GM12878 (cell line): Measurements from ENCODE around the gene EPB41L2. TPM values are rescaled to one million over a fixed set of nuclear protein-coding genes. Genes with fewer than 3 reads are reported as not detected.
"Not testable (repeated sequence)": the region's sequence is repeated elsewhere in the genome, so short reads cannot be mapped to it uniquely, and the experiment has no call there.

ENCODE experiments used
- ATAC-seq: fragments of 200-7000 bp; cut with Tn5 transposase; 3 replicates; pipeline ENCODE4 v1.9.1; 2020; ENCODE audit warnings: mild to moderate bottlenecking, moderate library complexity
- BruUV-seq: library from RNA; stranded (reverse); fragments of 400-500 nt; replicated peaks from 2 replicates; lab custom pipeline; 2021; lab: Mats Ljungman, UMichigan
- CTCF ChIA-PET: fragments of 300-600 bp; sonication (Branson Sonifier 250); formaldehyde crosslinking; extraction: SDS; loops from one replicate; lab custom pipeline; 2021; ENCODE audit warnings: inconsistent platforms; lab: Yijun Ruan, JAX
- POLR2A ChIA-PET: fragments of 350-600 bp; formaldehyde crosslinking; extraction: SDS; loops from one replicate; lab custom pipeline; 2021; ENCODE audit warnings: inconsistent platforms; lab: Charles Lee
- RAD21 ChIA-PET: fragments of 300-600 bp; sonication (Branson Sonifier 250); formaldehyde crosslinking; loops from one replicate; lab custom pipeline; 2023; ENCODE audit warnings: antibody characterized with exemption; ENCODE audit not compliant: unreplicated experiment; lab: Charles Lee
- SMC1A ChIA-PET: fragments of 300-600 bp; sonication (Branson Sonifier 250); formaldehyde crosslinking; loops from one replicate; lab custom pipeline; 2023; ENCODE audit not compliant: unreplicated experiment, uncharacterized antibody; lab: Charles Lee
- DNase-seq: peaks from one replicate; pipeline ENCODE4 v3.0.0-alpha.2; 2011; ENCODE audit warnings: low read depth, low spot score
- FAIRE-seq: peaks from 3 replicates; lab custom pipeline; 2011; peaks lifted over from hg19 to GRCh38; lab: Jason Lieb, UNC
- H2AFZ ChIP-seq: 2 replicates; pipeline ENCODE4 v1.6.0; 2011; ENCODE audit warnings: low read depth, low read length, control low read depth; ENCODE audit not compliant: control insufficient read depth
- H3K27ac ChIP-seq: 2 replicates; pipeline ENCODE4 v1.5.1; 2011; ENCODE audit warnings: control low read depth; ENCODE audit not compliant: control insufficient read depth, insufficient read depth
- H3K27me3 ChIP-seq, 2 experiments: replicated peaks in 1 of 2; 2 replicates each; pipeline versions ENCODE4 v1.6.0 to v1.6.1; 2011; ENCODE audit warnings: low read length in 1 of 2; ENCODE audit not compliant: control insufficient read depth in 2 of 2, insufficient read depth in 2 of 2
- H3K36me3 ChIP-seq, 2 experiments: 2 replicates each; pipeline ENCODE4 v1.5.1; 2011; ENCODE audit warnings: low read length in 1 of 2; ENCODE audit not compliant: control insufficient read depth in 2 of 2, insufficient read depth in 2 of 2
- H3K4me1 ChIP-seq: 2 replicates; pipeline ENCODE4 v1.6.1; 2011; ENCODE audit warnings: mild to moderate bottlenecking, low read length, moderate library complexity, mixed read lengths; ENCODE audit not compliant: control insufficient read depth, insufficient read depth
- H3K4me2 ChIP-seq: 2 replicates; pipeline ENCODE4 v1.6.0; 2011; ENCODE audit warnings: control low read depth; ENCODE audit not compliant: control insufficient read depth, insufficient read depth
- H3K4me3 ChIP-seq: fragments of 200-600 bp; sonication (generic); 2 replicates; pipeline ENCODE4 v1.5.1; 2016
- H3K79me2 ChIP-seq: 2 replicates; pipeline ENCODE4 v1.6.0; 2011; ENCODE audit warnings: low read length; ENCODE audit not compliant: control insufficient read depth, insufficient read depth
- H3K9ac ChIP-seq: 2 replicates; pipeline ENCODE4 v1.8.0; 2011; ENCODE audit warnings: low read length, control low read depth, mixed read lengths; ENCODE audit not compliant: control insufficient read depth, insufficient read depth
- H3K9me3 ChIP-seq: replicated peaks from 3 replicates; pipeline ENCODE4 v1.5.1; 2011; ENCODE audit warnings: mild to moderate bottlenecking, low read length; ENCODE audit not compliant: control insufficient read depth, insufficient read depth
- H4K20me1 ChIP-seq: 2 replicates; pipeline ENCODE4 v1.6.0; 2011; ENCODE audit not compliant: control insufficient read depth, insufficient read depth
- BACH1 ChIP-seq: fragments of 450-650 bp; IDR thresholded peaks from 2 replicates; pipeline ENCODE4 v1.6.1; 2017; ENCODE audit warnings: mild to moderate bottlenecking, borderline replicate concordance
- CTCF ChIP-seq, 3 experiments: IDR thresholded peaks in 2 of 3; conservative IDR thresholded peaks in 1 of 3; 2 replicates each; pipeline ENCODE4 v1.5.1; 2011; ENCODE audit warnings: low read depth in 3 of 3, low read length in 3 of 3, mild to moderate bottlenecking in 3 of 3, control low read depth in 2 of 3, moderate library complexity in 2 of 3, inconsistent platforms in 1 of 3, mixed read lengths in 1 of 3; ENCODE audit not compliant: control insufficient read depth in 2 of 3, insufficient read depth in 1 of 3; ENCODE audit errors: extremely low read depth in 1 of 3
- RUNX3 ChIP-seq: IDR thresholded peaks from 2 replicates; pipeline ENCODE4 v1.6.1; 2012; ENCODE audit warnings: low read length, inconsistent platforms
- SPI1 ChIP-seq: IDR thresholded peaks from 2 replicates; pipeline ENCODE4 v1.6.1; 2011; ENCODE audit warnings: low read depth, mild to moderate bottlenecking, low read length, moderate library complexity, borderline replicate concordance; ENCODE audit not compliant: insufficient read depth
- WGBS: methylation state at CpG from one replicate; pipeline ENCODE4 v1.1.6; 2016; ENCODE audit warnings: low lambda C conversion rate; ENCODE audit not compliant: insufficient replicate concordance, insufficient coverage; ENCODE audit errors: missing lambda C conversion rate; 5-methylcytosine and 5-hydroxymethylcytosine counted together
- in situ Hi-C: fragments of 300-500 bp; cut with MboI; formaldehyde crosslinking; loops from 9 replicates; pipeline ENCODE4 v1.14.3; 2018; ENCODE audit warnings: mixed read lengths
- intact Hi-C: fragments of 100-400 bp; cut with micrococcal nuclease; formaldehyde crosslinking; loops from one replicate; pipeline ENCODE4 v1.14.2; 2022; ENCODE audit not compliant: unreplicated experiment
- polyA plus RNA-seq, 11 experiments: library from polyadenylated mRNA; depleted of rRNA in 4 of 11; unstranded in 6 of 11; stranded (reverse) in 5 of 11; fragments of >200 nt; fragmentation: Nextera tagmentation in 4 of 11; fragmentation: Illumina TruSeq in 1 of 11; extraction: Ambion mirVana in 4 of 11; extraction: Trizol in 1 of 11; gene quantifications; 1 replicate in 1 of 11; 2 replicates in 10 of 11; pipeline versions ENCODE4 v1.2.1 to v1.2.3, GENCODE V29; 2011 to 2016; ENCODE audit warnings: inconsistent platforms in 2 of 11, missing spikeins in 2 of 11, low read depth in 1 of 11
- total RNA-seq, 4 experiments: library from RNA; depleted of rRNA in 3 of 4; stranded (reverse); fragments of >200 nt in 3 of 4; fragmentation: Illumina TruSeq in 1 of 4; extraction: Trizol in 1 of 4; gene quantifications; 2 replicates each; pipeline versions ENCODE4 v1.2.1 to v1.2.3, GENCODE V29; 2013 to 2021

The EPB41L2 gene
- total and polyA plus RNA-seq, 10 of the 15 experiments (the other 5 are each of a cell fraction or from before 2014, with no cell fraction given): 7.4 to 41.6 (median 19.0) TPM

GRCh38 chr6:131090339-131090738, 27.3 kb upstream of the EPB41L2 start:
- CTCF ChIA-PET, ATAC-seq, FAIRE-seq, H3K27me3 ChIP-seq, POLR2A ChIA-PET, H3K27ac ChIP-seq, H3K79me2 ChIP-seq, H2AFZ ChIP-seq, SMC1A ChIA-PET, H4K20me1 ChIP-seq, BruUV-seq, H3K36me3 ChIP-seq, RAD21 ChIA-PET, H3K4me2 ChIP-seq, in situ Hi-C loops, DNase-seq, H3K9me3 ChIP-seq, intact Hi-C loops, H3K4me3 ChIP-seq, H3K9ac ChIP-seq, H3K4me1 ChIP-seq: not testable (repeated sequence)
- TF ChIP-seq SPI1: peak; percentile 77
- 0 out of 2 replicates have a peak, but pooled peaks have one; percentile 22 for TF ChIP-seq RUNX3
- WGBS: 10% methylated on average over 3 of the region's 3 CpGs

DNA sequence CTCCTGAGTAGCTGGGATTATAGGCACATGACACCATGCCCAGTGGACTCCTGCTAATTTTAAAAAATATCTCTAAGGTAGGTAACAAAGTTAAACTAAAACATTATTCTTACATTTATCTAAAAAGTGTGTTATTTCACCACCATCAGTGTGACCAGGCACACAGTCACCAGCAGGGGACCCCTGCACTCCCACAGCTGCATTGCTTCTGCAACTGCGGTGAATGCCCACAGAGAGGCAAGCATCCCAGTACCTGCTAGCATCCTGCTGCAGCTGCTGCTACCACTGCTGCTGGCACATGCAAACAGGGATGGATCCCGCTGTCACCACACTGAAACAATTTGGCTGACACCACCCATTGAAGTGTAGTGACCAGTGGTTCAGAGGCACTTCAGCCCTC, 21.9 kb upstream of the EPB41L2 start:
- no peak overlapping the region for H3K4me2 ChIP-seq
- SMC1A ChIA-PET: interaction anchor here (0.9 to 1.1 kb wide), 2 partner anchors 12 to 28 kb away, joined by 3 to 4 read pairs; no protein-coding TSS in a partner anchor
- H3K9me3 ChIP-seq: no peaks in the 10 kb centered on the region
- no peaks in the 10 kb centered on the region for H3K4me1 ChIP-seq
- H3K27ac ChIP-seq: no peak overlapping the region
- no peaks in the 10 kb centered on the region for H3K79me2 ChIP-seq
- H3K4me3 ChIP-seq: no peak overlapping the region
- FAIRE-seq: no peak
- in situ Hi-C loops: no loop called here
- intact Hi-C loops: no loop called here
- CTCF ChIA-PET: interaction anchor here (1.0 to 1.4 kb wide), 2 partner anchors 29 to 200 kb away, joined by 3 read pairs; no protein-coding TSS in a partner anchor
- POLR2A ChIA-PET: no interaction called here
- TF ChIP-seq BACH1: no peak
- peak in 2 of 3 experiments; percentile 0 to 13; a peak in 1 of 6 replicates for TF ChIP-seq CTCF (IDR thresholded peaks at IDR 0.05 in 2 of 3, conservative IDR thresholded peaks at IDR 0.05 in 1 of 3; ENCODE audit: control insufficient read depth in 2 of 3, extremely low read depth in 1 of 3, insufficient read depth in 1 of 3, low read depth in 3 of 3, low read length in 3 of 3)
- H3K27me3 ChIP-seq: no peaks in the 10 kb centered on the region
- BruUV-seq: no TSS peak
- no peak for ATAC-seq
- no peak for DNase-seq
- RAD21 ChIA-PET: no interaction called here
- H3K36me3 ChIP-seq: no peaks in the 10 kb centered on the region
- no peak overlapping the region for H3K9ac ChIP-seq
- no peak overlapping the region for H2AFZ ChIP-seq
- no peaks in the 10 kb centered on the region for H4K20me1 ChIP-seq
- WGBS: 69% methylated on average over 2 of the region's 2 CpGs
